Measurements from ENCODE around the gene PRDM2.

Gene PRDM2

DNA sequence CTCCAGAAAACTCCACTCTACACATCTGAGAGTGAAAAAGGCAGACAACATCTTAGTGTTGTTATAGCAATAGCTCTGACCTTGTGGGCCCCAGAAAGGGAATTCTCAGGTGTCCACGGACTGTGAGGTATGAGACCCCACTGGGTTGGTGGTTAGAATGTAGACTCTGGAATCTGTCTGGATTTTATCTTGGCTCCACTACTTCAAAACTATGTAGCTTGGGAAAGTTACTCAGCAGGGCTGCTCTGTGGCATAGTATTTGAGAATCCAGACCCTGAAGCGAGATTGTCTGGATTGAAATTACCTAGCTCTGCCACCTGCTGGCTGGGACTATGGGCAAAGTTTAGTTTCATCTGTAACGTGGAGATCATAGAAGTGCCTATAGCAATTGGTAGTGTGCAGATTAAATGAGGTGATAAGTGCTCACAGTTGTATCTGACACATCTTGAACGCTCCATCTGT, 25.8 kb downstream of the PRDM2 start:
- Histone ChIP-seq H3K9ac (ENCODE audit: low read length) (no peak overlapping the region), H3K27me3 (ENCODE audit: control insufficient read depth, insufficient read depth, low read length) (peaks cover 81% of the 10 kb centered on the region)

DNA sequence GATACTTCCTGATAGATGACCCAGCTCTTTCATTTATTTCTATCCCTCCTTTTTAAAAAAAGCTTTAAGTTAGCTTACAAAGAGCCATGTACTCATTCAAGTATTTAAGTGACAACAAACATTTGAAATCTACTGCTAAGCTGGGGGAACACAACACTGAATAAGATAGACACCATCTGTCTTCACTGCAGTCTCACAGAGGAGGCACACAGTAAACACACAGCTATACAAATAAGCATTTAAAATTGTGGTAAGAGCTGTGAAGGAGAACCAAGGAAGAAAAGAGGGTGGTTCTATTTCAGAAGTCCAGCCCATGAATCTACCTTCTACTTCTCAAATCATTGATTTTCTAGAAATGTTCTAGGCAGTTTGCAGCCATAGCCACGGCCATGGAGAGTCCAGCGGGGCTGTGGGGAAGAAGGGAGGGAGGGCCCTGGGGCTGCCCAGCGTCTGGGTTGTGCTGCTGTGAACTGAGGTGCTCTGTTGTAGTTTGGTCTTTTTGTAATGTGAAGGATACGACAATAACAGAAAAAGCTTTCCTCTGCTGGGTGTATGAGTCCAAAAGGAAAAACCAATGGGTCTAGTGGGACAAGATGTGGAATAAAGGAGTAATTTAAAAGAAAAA, 28.2 kb downstream of the PRDM2 start:
- Histone ChIP-seq H3K9ac (ENCODE audit: low read length) (no peak overlapping the region), H3K4me1 (ENCODE audit: control insufficient read depth, low read depth, low read length) (peaks cover 4% of the 10 kb centered on the region), H3K27ac (ENCODE audit: low read length) (no peak overlapping the region), H3K9me3 (ENCODE audit: control insufficient read depth, low read depth, low read length) (no peaks in the 10 kb centered on the region), H3K27me3 (ENCODE audit: control insufficient read depth, insufficient read depth, low read length) (peaks cover 57% of the 10 kb centered on the region), H3K4me3 (ENCODE audit: low read length) (no peak overlapping the region), H3K36me3 (ENCODE audit: control insufficient read depth, low read depth, low read length) (no peaks in the 10 kb centered on the region)

More for the DNA sequence above, 25.8 kb downstream of the PRDM2 start:
- no peaks in the 10 kb centered on the region for H3K36me3 ChIP-seq (ENCODE audit: control insufficient read depth, low read depth, low read length)
- H3K27ac ChIP-seq (ENCODE audit: low read length): no peak overlapping the region
- no peaks in the 10 kb centered on the region for H3K9me3 ChIP-seq (ENCODE audit: control insufficient read depth, low read depth, low read length)
- peaks cover 4% of the 10 kb centered on the region for H3K4me1 ChIP-seq (ENCODE audit: control insufficient read depth, low read depth, low read length)
- no peak overlapping the region for H3K4me3 ChIP-seq (ENCODE audit: low read length)

DNA sequence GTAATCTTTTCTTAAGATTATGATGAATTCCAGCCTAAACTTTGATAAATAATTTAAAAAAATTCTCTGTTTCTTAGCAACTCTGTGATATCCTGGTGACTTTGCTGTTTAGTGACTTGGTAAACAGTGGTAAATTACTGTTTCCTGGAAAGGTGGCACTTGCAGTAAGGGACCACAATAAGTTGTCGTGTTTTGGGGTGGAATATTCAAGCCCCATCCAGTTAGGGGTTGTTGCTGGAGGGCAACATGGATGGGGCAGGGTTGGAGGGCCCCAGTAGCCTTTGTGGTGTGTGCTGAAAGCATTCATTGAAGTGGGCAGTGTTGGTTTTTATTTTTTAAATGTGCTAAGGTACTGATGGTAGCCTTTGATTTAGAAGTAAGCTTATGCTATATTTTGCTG, 30.3 kb downstream of the PRDM2 start:
- Histone ChIP-seq H3K36me3 (ENCODE audit: control insufficient read depth, low read depth, low read length) (no peaks in the 10 kb centered on the region), H3K9ac (ENCODE audit: low read length) (no peak overlapping the region), H3K27me3 (ENCODE audit: control insufficient read depth, insufficient read depth, low read length) (peaks cover 36% of the 10 kb centered on the region), H3K4me1 (ENCODE audit: control insufficient read depth, low read depth, low read length) (no peaks in the 10 kb centered on the region), H3K4me3 (ENCODE audit: low read length) (no peak overlapping the region), H3K9me3 (ENCODE audit: control insufficient read depth, low read depth, low read length) (no peaks in the 10 kb centered on the region), H3K27ac (ENCODE audit: low read length) (no peak overlapping the region)

DNA sequence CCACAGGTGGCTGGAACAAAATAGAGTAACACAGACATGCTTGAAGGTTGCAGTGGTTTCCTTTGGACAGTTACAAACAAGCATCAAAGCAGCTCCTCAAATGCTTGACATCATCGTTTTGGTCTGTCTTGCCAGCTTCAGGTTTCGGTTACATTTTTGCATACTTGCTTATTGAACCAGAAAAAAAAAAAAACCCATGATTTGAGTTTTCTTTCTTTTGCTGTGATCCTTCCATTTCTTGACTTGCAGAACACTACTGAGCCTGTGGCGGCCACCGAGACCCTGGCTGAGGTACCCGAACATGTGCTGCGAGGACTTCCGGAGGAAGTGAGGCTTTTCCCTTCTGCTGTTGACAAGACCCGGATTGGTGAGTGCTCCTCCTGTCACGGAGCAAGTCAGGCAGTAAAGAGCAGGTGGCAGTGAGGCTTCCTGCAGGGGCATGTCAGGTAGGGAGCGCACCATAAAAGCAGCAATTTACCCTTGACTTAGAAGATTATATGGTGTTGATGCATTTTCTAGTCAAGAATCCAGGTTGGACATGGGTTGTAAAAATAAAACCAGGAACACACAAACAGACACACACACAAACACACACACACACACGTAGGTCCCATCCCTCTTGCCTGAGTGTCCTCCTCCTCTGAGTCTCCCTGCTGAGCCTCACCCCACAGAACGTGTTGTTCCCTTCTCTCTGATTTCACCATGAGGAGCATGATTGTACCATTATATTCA, 30.9 kb downstream of the PRDM2 start:
- no peak overlapping the region for H3K9ac ChIP-seq (ENCODE audit: low read length)
- H3K4me3 ChIP-seq (ENCODE audit: low read length): no peak overlapping the region
- H3K36me3 ChIP-seq (ENCODE audit: control insufficient read depth, low read depth, low read length): no peaks in the 10 kb centered on the region
- H3K27ac ChIP-seq (ENCODE audit: low read length): no peak overlapping the region
- H3K4me1 ChIP-seq (ENCODE audit: control insufficient read depth, low read depth, low read length): no peaks in the 10 kb centered on the region
- peaks cover 30% of the 10 kb centered on the region for H3K27me3 ChIP-seq (ENCODE audit: control insufficient read depth, insufficient read depth, low read length)
- H3K9me3 ChIP-seq (ENCODE audit: control insufficient read depth, low read depth, low read length): no peaks in the 10 kb centered on the region

DNA sequence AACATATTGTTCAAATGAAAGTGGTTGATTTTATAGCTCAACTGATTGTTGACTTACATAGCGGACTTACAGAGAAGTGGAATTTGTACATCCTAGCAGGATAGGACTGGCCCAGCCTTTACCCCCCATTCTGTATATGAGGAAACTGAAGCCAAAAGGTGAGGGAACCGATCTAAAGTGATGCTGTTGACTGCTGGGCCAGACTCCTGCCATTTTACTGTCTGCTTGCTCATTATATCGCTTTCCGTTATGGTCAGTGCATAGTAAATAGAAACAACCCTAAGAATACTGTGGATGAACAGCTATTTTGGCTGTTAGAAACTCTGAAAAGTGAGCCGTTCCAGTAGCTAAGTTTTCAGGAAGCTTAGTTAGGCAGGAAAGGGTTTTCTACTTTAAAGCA, 31.9 kb downstream of the PRDM2 start:
- Histone ChIP-seq H3K27me3 (ENCODE audit: control insufficient read depth, insufficient read depth, low read length) (peaks cover 20% of the 10 kb centered on the region), H3K4me1 (ENCODE audit: control insufficient read depth, low read depth, low read length) (no peaks in the 10 kb centered on the region), H3K9ac (ENCODE audit: low read length) (no peak overlapping the region), H3K9me3 (ENCODE audit: control insufficient read depth, low read depth, low read length) (no peaks in the 10 kb centered on the region), H3K4me3 (ENCODE audit: low read length) (no peak overlapping the region), H3K36me3 (ENCODE audit: control insufficient read depth, low read depth, low read length) (no peaks in the 10 kb centered on the region), H3K27ac (ENCODE audit: low read length) (no peak overlapping the region)

DNA sequence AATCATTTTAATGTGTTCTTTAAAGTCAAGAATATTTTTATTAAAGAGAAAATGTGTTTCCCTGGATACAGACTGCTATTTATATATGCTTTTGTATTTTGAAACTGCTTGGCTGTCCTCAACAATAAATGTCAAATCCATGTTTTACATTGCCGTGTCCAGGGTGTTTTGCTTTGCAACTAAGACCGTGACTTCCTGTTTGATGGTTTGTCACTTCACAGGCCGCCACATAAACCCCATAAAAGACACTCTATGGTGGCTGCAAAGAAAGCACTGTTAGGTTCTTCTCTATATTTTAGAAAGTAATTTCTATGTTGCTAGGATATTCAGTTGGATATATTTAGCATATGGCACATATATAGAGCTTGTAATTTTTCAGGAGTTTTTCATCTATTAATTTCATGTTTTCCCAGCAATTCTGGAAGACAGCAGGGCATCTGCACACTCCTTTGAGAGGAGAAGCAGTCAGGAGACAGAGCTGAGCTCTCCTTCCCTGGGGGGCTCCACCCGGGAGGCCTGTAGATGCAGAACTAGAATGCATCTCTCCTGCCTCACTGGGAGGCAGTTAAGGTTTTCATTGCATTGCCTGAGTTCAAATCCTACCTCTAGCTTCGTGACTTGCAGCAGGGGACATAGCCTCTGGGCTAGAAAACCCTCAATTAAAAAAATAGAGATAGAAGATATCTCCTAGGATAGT, 33.1 kb downstream of the PRDM2 start:
- H3K36me3 ChIP-seq (ENCODE audit: control insufficient read depth, low read depth, low read length): no peaks in the 10 kb centered on the region
- no peak overlapping the region for H3K9ac ChIP-seq (ENCODE audit: low read length)
- H3K4me1 ChIP-seq (ENCODE audit: control insufficient read depth, low read depth, low read length): no peaks in the 10 kb centered on the region
- no peaks in the 10 kb centered on the region for H3K9me3 ChIP-seq (ENCODE audit: control insufficient read depth, low read depth, low read length)
- no peak overlapping the region for H3K27ac ChIP-seq (ENCODE audit: low read length)
- H3K4me3 ChIP-seq (ENCODE audit: low read length): no peak overlapping the region
- H3K27me3 ChIP-seq (ENCODE audit: control insufficient read depth, insufficient read depth, low read length): peaks cover 15% of the 10 kb centered on the region

DNA sequence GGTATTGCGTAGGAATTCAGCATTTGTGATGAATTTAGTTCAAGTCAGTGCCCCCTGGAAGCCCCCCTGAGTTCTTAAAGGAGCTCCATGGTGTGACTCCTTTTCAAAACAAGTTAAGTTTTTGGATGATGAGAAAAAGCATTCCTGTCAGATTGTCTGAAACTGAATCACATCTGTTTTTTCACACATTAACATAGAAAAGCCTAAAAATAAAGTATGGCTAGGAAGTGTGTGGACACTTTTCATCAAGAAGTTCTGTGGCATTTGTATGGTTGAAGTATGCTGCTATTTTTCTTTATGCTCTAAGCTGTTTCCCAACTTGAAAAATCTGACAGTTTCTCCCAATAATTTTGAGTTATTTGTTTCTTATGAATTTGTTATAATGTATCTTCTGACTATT, 33.7 kb downstream of the PRDM2 start:
- no peaks in the 10 kb centered on the region for H3K4me1 ChIP-seq (ENCODE audit: control insufficient read depth, low read depth, low read length)
- H3K27me3 ChIP-seq (ENCODE audit: control insufficient read depth, insufficient read depth, low read length): peaks cover 9% of the 10 kb centered on the region
- H3K27ac ChIP-seq (ENCODE audit: low read length): no peak overlapping the region
- no peaks in the 10 kb centered on the region for H3K9me3 ChIP-seq (ENCODE audit: control insufficient read depth, low read depth, low read length)
- H3K36me3 ChIP-seq (ENCODE audit: control insufficient read depth, low read depth, low read length): no peaks in the 10 kb centered on the region
- no peak overlapping the region for H3K9ac ChIP-seq (ENCODE audit: low read length)
- H3K4me3 ChIP-seq (ENCODE audit: low read length): no peak overlapping the region

DNA sequence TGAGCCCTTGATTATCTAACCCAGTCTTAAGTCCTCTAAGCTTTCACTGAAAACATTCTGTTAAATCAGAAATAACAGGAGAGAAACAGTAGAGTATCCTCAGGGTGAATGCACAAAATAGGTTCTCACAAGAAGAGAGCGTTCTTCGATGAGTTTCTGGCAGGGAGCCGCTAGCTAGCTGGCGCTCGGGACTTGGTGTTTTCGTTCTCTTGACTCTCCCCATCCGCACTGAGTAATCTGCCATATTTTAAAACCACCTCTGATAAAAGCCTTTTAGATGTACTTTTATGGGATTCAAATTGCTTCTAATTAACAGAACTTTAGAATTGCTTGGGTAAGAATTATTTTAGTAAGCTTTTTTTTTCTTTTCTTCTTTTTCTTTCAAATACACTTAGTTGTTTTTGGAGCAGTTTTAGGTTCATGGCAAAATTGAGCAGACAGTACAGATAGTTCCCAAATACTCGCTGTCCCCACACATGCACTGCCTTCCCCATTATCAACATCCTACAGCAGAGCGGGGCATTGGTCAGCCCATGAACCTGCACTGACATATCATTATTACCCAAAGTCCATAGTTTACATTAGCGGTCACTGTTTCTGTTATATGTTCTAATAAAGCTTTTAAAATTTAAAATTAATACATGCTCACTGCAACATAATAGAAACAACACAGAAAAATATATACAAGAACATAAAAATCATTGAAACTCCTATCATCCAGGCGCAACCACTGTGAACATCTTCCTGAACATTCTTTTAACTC, 35.4 kb downstream of the PRDM2 start:
- Histone ChIP-seq H3K27me3 (ENCODE audit: control insufficient read depth, insufficient read depth, low read length) (no peaks in the 10 kb centered on the region), H3K4me1 (ENCODE audit: control insufficient read depth, low read depth, low read length) (no peaks in the 10 kb centered on the region), H3K9me3 (ENCODE audit: control insufficient read depth, low read depth, low read length) (no peaks in the 10 kb centered on the region), H3K36me3 (ENCODE audit: control insufficient read depth, low read depth, low read length) (no peaks in the 10 kb centered on the region), H3K4me3 (ENCODE audit: low read length) (no peak overlapping the region), H3K9ac (ENCODE audit: low read length) (no peak overlapping the region), H3K27ac (ENCODE audit: low read length) (no peak overlapping the region)

DNA sequence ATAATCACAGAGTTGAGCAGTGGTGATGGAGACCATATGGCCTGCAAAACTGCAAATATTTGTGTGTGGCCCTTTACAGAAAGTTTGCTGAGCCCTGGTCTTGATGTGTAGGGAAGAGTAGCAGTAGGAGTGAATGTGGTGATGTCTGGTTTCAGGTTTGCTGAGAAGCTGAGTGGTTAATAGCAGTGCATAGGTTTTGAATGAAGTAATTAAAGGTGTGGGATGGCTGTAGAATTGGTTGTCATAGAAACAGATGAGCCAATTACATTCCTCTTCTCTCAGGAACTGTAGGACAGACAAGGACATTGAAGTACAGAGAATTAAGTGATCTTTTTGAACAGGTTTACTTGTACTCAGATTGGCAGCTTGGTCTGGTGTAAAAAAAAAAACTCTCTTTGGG, 37.4 kb downstream of the PRDM2 start:
- Histone ChIP-seq H3K27me3 (ENCODE audit: control insufficient read depth, insufficient read depth, low read length) (no peaks in the 10 kb centered on the region), H3K9ac (ENCODE audit: low read length) (no peak overlapping the region), H3K4me3 (ENCODE audit: low read length) (no peak overlapping the region), H3K27ac (ENCODE audit: low read length) (no peak overlapping the region), H3K4me1 (ENCODE audit: control insufficient read depth, low read depth, low read length) (no peaks in the 10 kb centered on the region), H3K36me3 (ENCODE audit: control insufficient read depth, low read depth, low read length) (peaks cover 3% of the 10 kb centered on the region), H3K9me3 (ENCODE audit: control insufficient read depth, low read depth, low read length) (no peaks in the 10 kb centered on the region)

DNA sequence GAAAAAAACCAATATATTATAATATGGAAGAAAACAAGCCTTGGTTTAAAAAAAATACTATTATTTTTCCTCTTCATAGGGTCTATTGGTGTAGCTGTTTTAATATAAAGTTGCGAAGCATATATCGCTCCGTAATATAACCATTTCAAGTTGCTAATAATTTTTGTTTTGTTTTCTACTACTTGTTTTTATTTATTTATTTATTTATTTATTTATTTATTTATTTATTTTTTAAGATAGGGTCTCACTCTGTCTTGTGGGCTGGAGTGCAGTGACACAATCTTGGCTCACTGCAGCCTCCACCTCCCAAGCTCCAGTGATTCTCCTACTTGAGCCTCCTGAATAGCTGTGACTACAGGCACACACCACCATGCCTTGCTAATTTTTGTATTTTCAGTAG, 46.4 kb downstream of the PRDM2 start:
- no peak overlapping the region for H3K9ac ChIP-seq (ENCODE audit: low read length)
- peaks cover 9% of the 10 kb centered on the region for H3K4me1 ChIP-seq (ENCODE audit: control insufficient read depth, low read depth, low read length)
- H3K27ac ChIP-seq (ENCODE audit: low read length): no peak overlapping the region
- H3K4me3 ChIP-seq (ENCODE audit: low read length): no peak overlapping the region
- H3K9me3 ChIP-seq (ENCODE audit: control insufficient read depth, low read depth, low read length): no peaks in the 10 kb centered on the region
- peaks cover 5% of the 10 kb centered on the region for H3K36me3 ChIP-seq (ENCODE audit: control insufficient read depth, low read depth, low read length)
- H3K27me3 ChIP-seq (ENCODE audit: control insufficient read depth, insufficient read depth, low read length): peaks cover 39% of the 10 kb centered on the region
